Effector memory CD8-positive, alpha-beta T cell (primary cell): ENCODE results near the gene IL7R.
"Not testable (repeated sequence)": the region's sequence is repeated elsewhere in the genome, so short reads cannot be mapped to it uniquely, and the experiment has no call there.

Source experiments
- ATAC-seq: fragments of 150-1000 bp; cut with Tn5 transposase; replicated peaks from 2 replicates; pipeline ENCODE4 v1.10.0; 2021; ENCODE audit warnings: mild to moderate bottlenecking, moderate library complexity
- DNase-seq, 3 experiments: peaks; one replicate each; pipeline ENCODE4 v3.0.0; 2021
- H3K27ac Mint-ChIP-seq, 2 donors: one replicate each; pipeline ENCODE4 v1.8.0; 2022; ENCODE audit warnings: mild to moderate bottlenecking in 2 of 2, mixed read lengths in 2 of 2, moderate library complexity in 2 of 2
- H3K27me3 Mint-ChIP-seq, 2 donors: one replicate each; pipeline ENCODE4 v1.8.0; 2022; ENCODE audit warnings: mixed read lengths in 2 of 2
- H3K36me3 Mint-ChIP-seq: one replicate; pipeline ENCODE4 v1.8.0; 2022; ENCODE audit warnings: mild to moderate bottlenecking, moderate library complexity, mixed read lengths; ENCODE audit not compliant: insufficient read depth
- H3K4me1 Mint-ChIP-seq, 2 donors: one replicate each; pipeline ENCODE4 v1.8.0; 2022; ENCODE audit warnings: low read depth in 2 of 2, mixed read lengths in 2 of 2
- H3K4me3 Mint-ChIP-seq, 2 donors: one replicate each; pipeline ENCODE4 v1.8.0; 2022; ENCODE audit warnings: mild to moderate bottlenecking in 2 of 2, mixed read lengths in 2 of 2, moderate library complexity in 2 of 2
- H3K9me3 Mint-ChIP-seq, 2 donors: one replicate each; pipeline ENCODE4 v1.8.0; 2022; ENCODE audit warnings: mixed read lengths in 2 of 2

IL7R gene

GRCh38 chr5:35887321-35888100 is 30.8 kb downstream of the IL7R start:
- Mint-ChIP-seq H3K4me1 (peaks cover 16 to 19% of the 10 kb centered on the region in 2 donors), H3K4me3 (no peak overlapping the region), H3K27me3 (no peaks in the 10 kb centered on the region), H3K27ac (no peak overlapping the region), H3K36me3 (no peaks in the 10 kb centered on the region), H3K9me3 (peaks cover 0 to 3% of the 10 kb centered on the region in 2 donors)
- ATAC-seq (no peak), DNase-seq (no peak)

- Mint-ChIP-seq H3K4me3 (no peak overlapping the region), H3K27me3 (no peaks in the 10 kb centered on the region), H3K4me1 (peaks cover 0 to 4% of the 10 kb centered on the region in 2 donors), H3K9me3 (no peaks in the 10 kb centered on the region), H3K27ac (no peak overlapping the region), H3K36me3 (no peaks in the 10 kb centered on the region)
- ATAC-seq: no peak
- no peak for DNase-seq
Measured at GRCh38 chr5:35890021-35891020, 33.6 kb downstream of the IL7R start.

- H3K4me1 Mint-ChIP-seq, ATAC-seq, DNase-seq, H3K27me3 Mint-ChIP-seq, H3K36me3 Mint-ChIP-seq, H3K4me3 Mint-ChIP-seq, H3K27ac Mint-ChIP-seq, H3K9me3 Mint-ChIP-seq: not testable (repeated sequence)
Measured at GRCh38 chr5:35892799-35893198, 36.1 kb downstream of the IL7R start.

GRCh38 chr5:35894131-35894530 is 37.4 kb downstream of the IL7R start:
- DNase-seq (no peak), ATAC-seq (no peak)
- H3K4me1 Mint-ChIP-seq: peaks cover 5 to 7% of the 10 kb centered on the region in 2 donors
- no peaks in the 10 kb centered on the region for H3K9me3 Mint-ChIP-seq
- no peak overlapping the region for H3K4me3 Mint-ChIP-seq
- H3K27me3 Mint-ChIP-seq: no peaks in the 10 kb centered on the region
- no peaks in the 10 kb centered on the region for H3K36me3 Mint-ChIP-seq
- no peak overlapping the region for H3K27ac Mint-ChIP-seq

GRCh38 chr5:35898952-35899660 is 42.4 kb downstream of the IL7R start:
- Mint-ChIP-seq H3K27ac (peak overlapping the region; percentile 77 to 92), H3K36me3 (no peaks in the 10 kb centered on the region), H3K4me3 (peak overlapping the region; percentile 38 to 64), H3K27me3 (no peaks in the 10 kb centered on the region), H3K9me3 (no peaks in the 10 kb centered on the region), H3K4me1 (peaks cover 38 to 43% of the 10 kb centered on the region in 2 donors)
- DNase-seq (no peak), ATAC-seq (no peak)

GRCh38 chr5:35899800-35900199 is 43.1 kb downstream of the IL7R start:
- no peaks in the 10 kb centered on the region for H3K36me3 Mint-ChIP-seq
- no peaks in the 10 kb centered on the region for H3K9me3 Mint-ChIP-seq
- no peak for DNase-seq
- peak overlapping the region; percentile 77 to 92 for H3K27ac Mint-ChIP-seq
- H3K4me1 Mint-ChIP-seq: peaks cover 39 to 45% of the 10 kb centered on the region in 2 donors
- ATAC-seq: peak; percentile 66
- H3K4me3 Mint-ChIP-seq: peak overlapping the region; percentile 38 to 64
- H3K27me3 Mint-ChIP-seq: no peaks in the 10 kb centered on the region

- peak overlapping the region in 1 of 2 donors; percentile 92 for H3K27ac Mint-ChIP-seq
- no peak overlapping the region for H3K4me3 Mint-ChIP-seq
- no peaks in the 10 kb centered on the region for H3K9me3 Mint-ChIP-seq
- ATAC-seq (no peak), DNase-seq (no peak)
- no peaks in the 10 kb centered on the region for H3K27me3 Mint-ChIP-seq
- H3K4me1 Mint-ChIP-seq: peaks cover 41 to 45% of the 10 kb centered on the region in 2 donors
- no peaks in the 10 kb centered on the region for H3K36me3 Mint-ChIP-seq
Measured at GRCh38 chr5:35900972-35901695, 44.4 kb downstream of the IL7R start.

GRCh38 chr5:35902046-35902672 is 45.5 kb downstream of the IL7R start:
- Mint-ChIP-seq H3K9me3 (no peaks in the 10 kb centered on the region), H3K36me3 (no peaks in the 10 kb centered on the region), H3K4me3 (peak overlapping the region in 1 of 2 donors; percentile 21), H3K27ac (peak overlapping the region; percentile 36 to 92), H3K4me1 (peaks cover 41 to 43% of the 10 kb centered on the region in 2 donors), H3K27me3 (no peaks in the 10 kb centered on the region)
- DNase-seq (no peak), ATAC-seq (peak; percentile 81)

GRCh38 chr5:35903631-35904203 is 47.0 kb downstream of the IL7R start:
- no peaks in the 10 kb centered on the region for H3K36me3 Mint-ChIP-seq
- H3K27me3 Mint-ChIP-seq: no peaks in the 10 kb centered on the region
- H3K4me3 Mint-ChIP-seq: no peak overlapping the region
- H3K4me1 Mint-ChIP-seq: peaks cover 41 to 45% of the 10 kb centered on the region in 2 donors
- peak overlapping the region; percentile 70 to 77 for H3K27ac Mint-ChIP-seq
- no peak for DNase-seq
- H3K9me3 Mint-ChIP-seq: no peaks in the 10 kb centered on the region
- no peak for ATAC-seq

- peak overlapping the region in 1 of 2 donors; percentile 19 for H3K4me3 Mint-ChIP-seq
- H3K27ac Mint-ChIP-seq: peak overlapping the region; percentile 27 to 70
- peaks cover 34 to 41% of the 10 kb centered on the region in 2 donors for H3K4me1 Mint-ChIP-seq
- DNase-seq (no peak), ATAC-seq (no peak)
- no peaks in the 10 kb centered on the region for H3K9me3 Mint-ChIP-seq
- H3K36me3 Mint-ChIP-seq: no peaks in the 10 kb centered on the region
- H3K27me3 Mint-ChIP-seq: no peaks in the 10 kb centered on the region
Measured at GRCh38 chr5:35904443-35905132, 47.9 kb downstream of the IL7R start.

GRCh38 chr5:35908228-35908627 is 51.5 kb downstream of the IL7R start:
- ATAC-seq (no peak), DNase-seq (no peak)
- Mint-ChIP-seq H3K27ac (no peak overlapping the region), H3K4me1 (peaks cover 7 to 11% of the 10 kb centered on the region in 2 donors), H3K36me3 (no peaks in the 10 kb centered on the region), H3K4me3 (no peak overlapping the region), H3K9me3 (no peaks in the 10 kb centered on the region), H3K27me3 (no peaks in the 10 kb centered on the region)

- no peaks in the 10 kb centered on the region for H3K36me3 Mint-ChIP-seq
- no peak overlapping the region for H3K4me3 Mint-ChIP-seq
- DNase-seq: no peak
- H3K4me1 Mint-ChIP-seq: peaks cover 4 to 10% of the 10 kb centered on the region in 2 donors
- ATAC-seq: no peak
- no peak overlapping the region for H3K27ac Mint-ChIP-seq
- H3K9me3 Mint-ChIP-seq: no peaks in the 10 kb centered on the region
- no peaks in the 10 kb centered on the region for H3K27me3 Mint-ChIP-seq
Measured at GRCh38 chr5:35908814-35909213, 52.1 kb downstream of the IL7R start.
